GM13976 (cell line): ENCODE data around the gene L3MBTL3.

ENCODE experiments used
- DNase-seq: peaks from one replicate; pipeline ENCODE4 v3.0.0; 2012; ENCODE audit warnings: low spot score
- in situ Hi-C: fragments of 300-500 bp; cut with MboI; formaldehyde crosslinking; loops from one replicate; pipeline ENCODE4 v1.12.0; 2022; ENCODE audit warnings: low sequenced_read_pairs, mixed read lengths, inconsistent platforms; ENCODE audit not compliant: unreplicated experiment
- TF ChIP-seq, protein P1 (sequence below): IDR thresholded peaks from 2 replicates; pipeline ENCODE4 v1.5.1; 2012; ENCODE audit warnings: borderline replicate concordance, mild to moderate bottlenecking; ENCODE audit not compliant: insufficient read depth; ENCODE audit errors: extremely low read depth, missing control alignments, control extremely low read depth

Gene L3MBTL3

DNA sequence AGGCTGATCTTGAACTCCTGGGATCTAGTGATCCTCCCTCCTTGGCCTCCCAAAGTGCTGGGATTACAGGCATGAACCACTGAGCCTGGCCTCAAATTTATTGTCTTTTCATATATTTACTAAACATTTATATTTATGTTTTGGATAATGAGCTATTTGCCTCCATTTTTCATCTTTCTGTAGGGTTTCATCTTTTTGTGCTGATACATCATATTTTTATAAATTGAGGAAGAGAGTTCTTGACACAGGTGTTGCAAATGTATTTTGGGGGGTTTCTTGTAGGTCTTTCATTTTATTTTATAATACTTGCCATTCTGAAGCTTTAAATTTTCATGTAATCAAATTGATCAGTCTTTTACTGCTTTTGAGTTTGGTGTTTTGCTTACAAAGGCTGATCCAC is 72.4 kb downstream of the L3MBTL3 start:
- TF ChIP-seq, protein P1, sequence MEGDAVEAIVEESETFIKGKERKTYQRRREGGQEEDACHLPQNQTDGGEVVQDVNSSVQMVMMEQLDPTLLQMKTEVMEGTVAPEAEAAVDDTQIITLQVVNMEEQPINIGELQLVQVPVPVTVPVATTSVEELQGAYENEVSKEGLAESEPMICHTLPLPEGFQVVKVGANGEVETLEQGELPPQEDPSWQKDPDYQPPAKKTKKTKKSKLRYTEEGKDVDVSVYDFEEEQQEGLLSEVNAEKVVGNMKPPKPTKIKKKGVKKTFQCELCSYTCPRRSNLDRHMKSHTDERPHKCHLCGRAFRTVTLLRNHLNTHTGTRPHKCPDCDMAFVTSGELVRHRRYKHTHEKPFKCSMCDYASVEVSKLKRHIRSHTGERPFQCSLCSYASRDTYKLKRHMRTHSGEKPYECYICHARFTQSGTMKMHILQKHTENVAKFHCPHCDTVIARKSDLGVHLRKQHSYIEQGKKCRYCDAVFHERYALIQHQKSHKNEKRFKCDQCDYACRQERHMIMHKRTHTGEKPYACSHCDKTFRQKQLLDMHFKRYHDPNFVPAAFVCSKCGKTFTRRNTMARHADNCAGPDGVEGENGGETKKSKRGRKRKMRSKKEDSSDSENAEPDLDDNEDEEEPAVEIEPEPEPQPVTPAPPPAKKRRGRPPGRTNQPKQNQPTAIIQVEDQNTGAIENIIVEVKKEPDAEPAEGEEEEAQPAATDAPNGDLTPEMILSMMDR: no peak
- no peak for DNase-seq
- in situ Hi-C loops: no loop called here

DNA sequence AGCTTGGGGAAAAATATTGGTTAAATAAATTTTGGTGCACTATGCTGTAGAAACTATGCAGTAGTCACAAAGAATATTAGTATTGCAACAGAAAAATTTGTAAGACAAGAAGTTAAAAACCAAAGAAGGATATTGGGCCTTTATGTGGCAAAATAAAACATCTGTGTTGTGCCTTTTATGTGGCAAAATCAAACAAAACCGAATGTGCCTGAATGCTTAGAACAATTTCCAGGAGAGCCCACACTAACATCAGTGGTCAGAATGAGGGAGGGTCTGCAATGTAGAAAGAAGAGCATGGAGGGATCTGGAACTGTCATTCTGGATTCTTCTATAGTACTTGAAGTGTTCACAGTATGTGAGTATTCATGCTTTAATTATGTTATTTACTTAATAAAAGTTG is 75.2 kb downstream of the L3MBTL3 start:
- no peak for DNase-seq
- in situ Hi-C loops: no loop called here
- TF ChIP-seq, protein P1: no peak

DNA sequence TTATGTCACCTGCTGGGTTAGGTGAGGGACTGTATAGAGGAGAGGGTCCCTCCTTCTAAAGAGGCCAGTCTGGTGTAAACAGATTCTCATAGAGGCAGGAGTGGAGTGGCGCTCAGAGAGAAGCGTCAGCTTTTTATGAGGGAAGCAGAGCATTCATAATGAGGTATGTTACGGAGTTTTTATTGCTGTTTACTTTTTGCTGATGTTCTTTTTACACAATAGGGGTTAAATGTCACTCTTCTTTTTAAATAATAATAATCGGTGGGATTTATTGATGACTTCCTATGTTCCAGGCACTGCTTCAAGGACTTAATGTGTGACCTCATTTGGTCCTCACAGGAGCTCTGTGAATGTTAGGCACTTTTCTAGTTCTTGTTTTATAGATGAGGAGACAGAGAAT is 79.9 kb downstream of the L3MBTL3 start:
- DNase-seq: no peak
- TF ChIP-seq, protein P1: no peak
- in situ Hi-C loops: no loop called here

DNA sequence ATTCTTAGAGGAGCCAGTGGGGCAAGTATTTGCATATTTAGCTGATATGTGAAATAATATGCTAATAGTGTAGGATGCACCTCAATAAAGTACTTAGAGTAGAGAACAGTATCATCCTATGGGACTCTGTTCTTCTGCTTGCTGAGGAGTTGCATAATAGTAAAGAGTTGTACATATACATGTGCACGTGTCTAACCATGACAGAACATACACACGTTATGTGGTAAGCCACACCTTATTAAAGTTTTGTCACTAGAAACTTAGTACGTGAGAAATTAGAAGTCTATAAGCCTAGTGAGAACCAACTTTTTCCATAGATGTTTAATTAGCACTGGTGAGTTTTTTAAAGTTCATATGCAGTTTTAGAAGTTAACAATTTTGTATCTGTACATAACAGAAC is 80.7 kb downstream of the L3MBTL3 start:
- in situ Hi-C loops: no loop called here
- no peak for DNase-seq
- TF ChIP-seq, protein P1: no peak

DNA sequence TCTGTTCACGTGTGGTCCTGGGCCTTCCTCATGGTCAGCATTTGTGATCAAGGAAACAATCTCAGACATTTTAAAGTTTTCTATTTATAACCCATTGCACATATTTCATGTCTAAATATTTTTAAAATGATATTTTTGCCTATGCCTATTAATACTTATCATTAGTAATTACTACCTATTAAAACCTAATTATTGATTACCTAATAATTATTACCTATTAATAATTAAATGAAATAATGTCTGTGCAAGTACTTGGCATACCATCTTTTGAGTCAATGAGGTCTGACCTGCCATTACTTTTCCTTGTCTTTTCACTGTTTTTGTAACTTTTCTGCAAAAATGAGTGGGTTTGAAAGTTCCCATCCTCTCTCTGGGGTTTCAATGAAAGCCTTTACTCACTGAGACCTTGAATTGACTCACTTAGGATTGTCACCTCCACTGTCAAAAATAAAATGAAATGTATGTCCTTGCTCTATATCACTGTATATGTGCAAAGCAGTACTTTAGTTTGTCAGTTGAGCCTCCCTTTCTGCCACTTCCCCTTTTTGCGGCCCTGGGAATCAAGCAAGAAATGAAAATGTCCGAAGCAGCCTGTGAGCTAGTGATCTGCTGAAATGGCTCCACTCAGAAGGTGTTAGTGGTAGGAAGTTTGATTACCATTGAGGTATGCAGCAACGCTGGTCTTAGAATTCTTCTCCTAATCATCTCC is 87.8 kb downstream of the L3MBTL3 start:
- TF ChIP-seq, protein P1: no peak
- in situ Hi-C loops: no loop called here
- peak; percentile 29 for DNase-seq

DNA sequence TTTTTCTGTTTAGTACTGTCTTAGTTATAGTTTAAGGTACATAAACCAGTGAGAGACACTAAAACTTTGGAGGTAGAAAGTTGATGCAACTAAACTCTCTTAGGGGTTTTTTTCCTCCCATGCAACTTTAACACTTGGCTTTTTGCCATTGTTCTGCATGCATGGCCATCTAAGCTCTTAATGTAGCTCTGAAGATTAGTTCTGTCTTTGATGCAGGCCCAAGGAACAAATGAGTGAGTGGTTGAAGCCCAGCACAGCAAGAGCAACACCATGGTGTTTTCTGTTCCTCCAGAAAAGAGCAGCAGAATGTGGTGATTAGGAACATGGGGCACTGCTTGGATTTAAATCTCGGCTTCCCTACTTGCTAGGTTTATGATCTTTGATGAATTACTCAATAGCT is 89.3 kb downstream of the L3MBTL3 start:
- TF ChIP-seq, protein P1: no peak
- in situ Hi-C loops: no loop called here
- no peak for DNase-seq
